ENCODE data around the gene AADAT.

- TF ChIP-seq POLR2A (IDR thresholded peaks at IDR 0.05) (no peak), CTCF (IDR thresholded peaks at IDR 0.05) (no peak), POLR2AphosphoS5 (IDR thresholded peaks at IDR 0.05) (no peak), EP300 (IDR thresholded peaks at IDR 0.05) (no peak)
Measured at GRCh38 chr4:170093973-170094535, 4.3 kb upstream of the AADAT start.
